Eye (tissue), 1 donor: ENCODE data around the gene SMG6.
"Not testable (repeated sequence)": the region's sequence is repeated elsewhere in the genome, so short reads cannot be mapped to it uniquely, and the experiment has no call there.

Source experiments
- DNase-seq: peaks from one replicate; pipeline ENCODE4 v3.0.0-alpha.2; 2015

The SMG6 gene

GRCh38 chr17:2302778-2303203 lies 794 bp downstream of the SMG6 start:
- no peak for DNase-seq

GRCh38 chr17:2299756-2300155 lies 3.8 kb downstream of the SMG6 start:
- DNase-seq, result no peak

- no peak for DNase-seq
These were observed 4.4 kb downstream of the SMG6 start for GRCh38 chr17:2299136-2299535.

- no peak for DNase-seq
These were observed 6.6 kb downstream of the SMG6 start for GRCh38 chr17:2297023-2297422.

GRCh38 chr17:2295575-2295974 lies 8.0 kb downstream of the SMG6 start:
- DNase-seq, result no peak

- peak; percentile 61 for DNase-seq
These were observed 11.5 kb downstream of the SMG6 start for GRCh38 chr17:2292100-2292499.

GRCh38 chr17:2289878-2290478 lies 13.6 kb downstream of the SMG6 start:
- DNase-seq, result no peak

- no peak for DNase-seq
These were observed 20.3 kb downstream of the SMG6 start for GRCh38 chr17:2283302-2283701.

- DNase-seq, result peak; percentile 91
These were observed 21.2 kb downstream of the SMG6 start for GRCh38 chr17:2282297-2282873.

- no peak for DNase-seq
These were observed 23.9 kb downstream of the SMG6 start for GRCh38 chr17:2279707-2280106.

GRCh38 chr17:2277429-2278170 lies 26.0 kb downstream of the SMG6 start:
- no peak for DNase-seq

- no peak for DNase-seq
These were observed 27.9 kb downstream of the SMG6 start for GRCh38 chr17:2275722-2276121.

- no peak for DNase-seq
These were observed 29.2 kb downstream of the SMG6 start for GRCh38 chr17:2274414-2274813.

GRCh38 chr17:2271985-2272702 lies 31.4 kb downstream of the SMG6 start:
- no peak for DNase-seq

- no peak for DNase-seq
These were observed 36.2 kb downstream of the SMG6 start for GRCh38 chr17:2267354-2267753.

- DNase-seq, result no peak
These were observed 36.7 kb downstream of the SMG6 start for GRCh38 chr17:2266865-2267228.

GRCh38 chr17:2266045-2266864 lies 37.3 kb downstream of the SMG6 start:
- DNase-seq, result no peak

GRCh38 chr17:2265166-2265565 lies 38.4 kb downstream of the SMG6 start:
- DNase-seq, result not testable (repeated sequence)

GRCh38 chr17:2264067-2264860 lies 39.3 kb downstream of the SMG6 start:
- peak; percentile 51 for DNase-seq

- DNase-seq, result no peak
These were observed 40.2 kb downstream of the SMG6 start for GRCh38 chr17:2263183-2264066.

- no peak for DNase-seq
These were observed 41.4 kb downstream of the SMG6 start for GRCh38 chr17:2262135-2262587.
